Upper lobe of left lung (tissue), 4 donors: ENCODE data around the gene TRHDE.

ENCODE experiments used
- POLR2A ChIP-seq, 4 donors: fragments of 450-650 bp; IDR thresholded peaks; one replicate each; pipeline ENCODE4 v1.5.1; 2016 to 2017; ENCODE audit warnings: antibody characterized with exemption in 4 of 4, mild to moderate bottlenecking in 2 of 4
- TF ChIP-seq, protein P1 (sequence below), 6 experiments: fragments of 450-650 bp in 4 of 6; fragments of 200-600 bp in 2 of 6; sonication (generic) in 2 of 6; IDR thresholded peaks; one replicate each; pipeline ENCODE4 v1.5.1; 2016 to 2019; ENCODE audit warnings: antibody characterized with exemption in 6 of 6

DNA sequence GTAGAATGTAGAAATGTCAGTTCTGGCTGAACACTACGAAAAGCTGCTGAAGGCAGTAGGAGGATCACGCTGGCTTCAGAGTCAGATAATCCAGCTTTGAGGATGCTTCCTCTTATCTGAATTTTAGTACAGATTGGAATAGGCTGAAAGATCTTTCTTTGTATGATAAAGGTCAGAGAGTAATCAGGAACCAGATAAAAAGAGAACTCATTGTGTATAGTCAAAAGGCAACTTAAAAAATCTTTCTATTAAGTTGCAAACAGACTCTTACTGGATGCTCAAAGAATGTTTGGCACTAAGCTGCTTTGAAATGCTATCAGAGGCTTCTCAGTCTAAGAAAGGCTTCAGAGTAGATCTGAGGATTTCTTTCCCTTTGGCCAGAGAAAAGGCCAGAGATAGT, 21.8 kb upstream of the TRHDE start:
- TF ChIP-seq, protein P1, sequence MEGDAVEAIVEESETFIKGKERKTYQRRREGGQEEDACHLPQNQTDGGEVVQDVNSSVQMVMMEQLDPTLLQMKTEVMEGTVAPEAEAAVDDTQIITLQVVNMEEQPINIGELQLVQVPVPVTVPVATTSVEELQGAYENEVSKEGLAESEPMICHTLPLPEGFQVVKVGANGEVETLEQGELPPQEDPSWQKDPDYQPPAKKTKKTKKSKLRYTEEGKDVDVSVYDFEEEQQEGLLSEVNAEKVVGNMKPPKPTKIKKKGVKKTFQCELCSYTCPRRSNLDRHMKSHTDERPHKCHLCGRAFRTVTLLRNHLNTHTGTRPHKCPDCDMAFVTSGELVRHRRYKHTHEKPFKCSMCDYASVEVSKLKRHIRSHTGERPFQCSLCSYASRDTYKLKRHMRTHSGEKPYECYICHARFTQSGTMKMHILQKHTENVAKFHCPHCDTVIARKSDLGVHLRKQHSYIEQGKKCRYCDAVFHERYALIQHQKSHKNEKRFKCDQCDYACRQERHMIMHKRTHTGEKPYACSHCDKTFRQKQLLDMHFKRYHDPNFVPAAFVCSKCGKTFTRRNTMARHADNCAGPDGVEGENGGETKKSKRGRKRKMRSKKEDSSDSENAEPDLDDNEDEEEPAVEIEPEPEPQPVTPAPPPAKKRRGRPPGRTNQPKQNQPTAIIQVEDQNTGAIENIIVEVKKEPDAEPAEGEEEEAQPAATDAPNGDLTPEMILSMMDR (IDR thresholded peaks at IDR 0.05) = no peak
- no peak for TF ChIP-seq POLR2A (IDR thresholded peaks at IDR 0.05)
